ENCODE results near the gene SUPT20HL1. TPM values are rescaled to one million over a fixed set of nuclear protein-coding genes. Genes with fewer than 3 reads are reported as not detected.

Gene SUPT20HL1
- total RNA-seq, 2 donors from 2014 or later = 0.71 to 1.4 TPM

DNA sequence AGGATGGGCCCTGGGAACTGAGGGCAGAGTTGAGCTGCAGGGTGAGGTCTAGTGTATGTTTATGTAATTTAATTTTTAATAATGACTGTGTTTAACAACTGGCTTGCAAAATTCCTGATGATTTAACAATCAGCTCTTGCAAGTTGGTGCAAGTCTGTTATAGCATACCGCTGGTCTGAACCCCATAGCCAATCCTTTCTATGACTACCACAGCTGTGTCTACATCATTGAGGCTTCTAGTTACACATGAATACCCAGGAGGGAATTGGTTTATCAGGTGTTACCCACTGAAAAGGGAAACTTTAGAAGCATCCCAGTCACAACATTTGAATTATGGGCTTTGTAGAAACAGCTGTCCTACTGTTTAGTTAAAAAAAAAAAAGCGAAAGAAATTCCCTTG is 38.3 kb downstream of the SUPT20HL1 start:
- H3K4me3 Mint-ChIP-seq = no peak overlapping the region
- H3K9me3 Mint-ChIP-seq = no peaks in the 10 kb centered on the region

DNA sequence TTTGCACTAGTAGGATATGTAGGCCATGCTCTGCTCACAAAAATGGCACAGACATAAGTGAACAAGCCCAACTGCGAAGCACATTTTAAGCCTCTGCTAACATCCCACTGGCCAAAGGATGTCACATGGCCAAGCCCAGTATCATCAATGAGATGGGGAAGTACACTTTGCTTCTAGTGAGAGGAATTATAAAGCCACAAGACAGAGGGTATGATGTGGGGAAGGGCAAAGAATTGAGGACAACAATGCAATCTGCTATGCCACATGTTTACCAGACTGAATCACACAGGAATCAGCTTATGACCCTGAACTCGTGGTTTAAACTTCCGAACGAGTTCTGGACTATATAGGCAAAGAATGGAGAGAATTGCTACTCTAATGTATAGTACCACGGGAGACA is 39.1 kb downstream of the SUPT20HL1 start:
- H3K4me3 Mint-ChIP-seq = no peak overlapping the region

More for the DNA sequence above, 38.3 kb downstream of the SUPT20HL1 start:
- Mint-ChIP-seq H3K4me1 (no peaks in the 10 kb centered on the region), H3K27ac (no peak overlapping the region), H3K27me3 (peaks cover 3% of the 10 kb centered on the region), H3K36me3 (ENCODE audit: low read depth) (no peaks in the 10 kb centered on the region)
- ATAC-seq (replicated peaks) = no peak

DNA sequence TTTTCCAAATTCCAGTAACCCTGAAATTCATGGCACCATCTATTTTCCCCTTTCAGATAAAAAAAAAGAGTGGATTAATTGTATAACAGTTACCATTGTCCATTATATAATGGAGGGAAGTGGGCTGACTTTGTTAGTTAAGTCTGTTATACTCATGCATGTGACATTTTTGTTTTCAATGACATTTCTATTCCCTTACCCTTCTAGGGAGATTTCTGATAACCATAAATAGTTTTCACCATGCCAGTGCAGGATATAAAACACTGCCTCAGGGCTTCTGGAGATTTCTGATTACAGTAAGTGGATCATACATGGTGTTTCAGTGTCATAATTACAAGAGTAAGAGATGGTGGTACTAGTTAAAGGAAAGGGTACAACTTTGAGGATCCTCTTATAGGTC is 45.5 kb downstream of the SUPT20HL1 start:
- ATAC-seq (replicated peaks) = no peak
- no peaks in the 10 kb centered on the region for H3K36me3 Mint-ChIP-seq (ENCODE audit: low read depth)
- H3K27ac Mint-ChIP-seq = no peak overlapping the region
- no peaks in the 10 kb centered on the region for H3K27me3 Mint-ChIP-seq
- no peaks in the 10 kb centered on the region for H3K4me1 Mint-ChIP-seq
- no peak overlapping the region for H3K4me3 Mint-ChIP-seq
- no peaks in the 10 kb centered on the region for H3K9me3 Mint-ChIP-seq

More for the DNA sequence above, 39.1 kb downstream of the SUPT20HL1 start:
- no peaks in the 10 kb centered on the region for H3K4me1 Mint-ChIP-seq
- no peaks in the 10 kb centered on the region for H3K36me3 Mint-ChIP-seq (ENCODE audit: low read depth)
- H3K9me3 Mint-ChIP-seq = no peaks in the 10 kb centered on the region
- no peaks in the 10 kb centered on the region for H3K27me3 Mint-ChIP-seq
- ATAC-seq (replicated peaks) = no peak
- no peak overlapping the region for H3K27ac Mint-ChIP-seq

Other genes with a start within 250 kb of the SUPT20HL1 start
- gene ZFX, start 210.9 kb upstream of the SUPT20HL1 start, total RNA-seq = 10 to 100 TPM; 41.0 to 42.9 TPM
- gene SUPT20HL2, start 46.6 kb upstream of the SUPT20HL1 start, total RNA-seq = not detected
- 10 to 100 TPM; 45.1 to 82.3 TPM for gene PDK3, start 104.6 kb downstream of the SUPT20HL1 start, total RNA-seq

Data from activated T-helper 17 cell treated with anti-CD3 and anti-CD28 coated beads, Interleukin-2, amount 50 U/mL, for 72 hours (primary cell).